ENCODE measurements around the gene PNPT1. TPM values are rescaled to one million over a fixed set of nuclear protein-coding genes. Genes with fewer than 3 reads are reported as not detected.

Gene PNPT1
- total and polyA plus RNA-seq, 10 of the 15 experiments (the other 5 are each of a cell fraction or from before 2014, with no cell fraction given): 34.2 to 67.7 (median 43.3) TPM

DNA sequence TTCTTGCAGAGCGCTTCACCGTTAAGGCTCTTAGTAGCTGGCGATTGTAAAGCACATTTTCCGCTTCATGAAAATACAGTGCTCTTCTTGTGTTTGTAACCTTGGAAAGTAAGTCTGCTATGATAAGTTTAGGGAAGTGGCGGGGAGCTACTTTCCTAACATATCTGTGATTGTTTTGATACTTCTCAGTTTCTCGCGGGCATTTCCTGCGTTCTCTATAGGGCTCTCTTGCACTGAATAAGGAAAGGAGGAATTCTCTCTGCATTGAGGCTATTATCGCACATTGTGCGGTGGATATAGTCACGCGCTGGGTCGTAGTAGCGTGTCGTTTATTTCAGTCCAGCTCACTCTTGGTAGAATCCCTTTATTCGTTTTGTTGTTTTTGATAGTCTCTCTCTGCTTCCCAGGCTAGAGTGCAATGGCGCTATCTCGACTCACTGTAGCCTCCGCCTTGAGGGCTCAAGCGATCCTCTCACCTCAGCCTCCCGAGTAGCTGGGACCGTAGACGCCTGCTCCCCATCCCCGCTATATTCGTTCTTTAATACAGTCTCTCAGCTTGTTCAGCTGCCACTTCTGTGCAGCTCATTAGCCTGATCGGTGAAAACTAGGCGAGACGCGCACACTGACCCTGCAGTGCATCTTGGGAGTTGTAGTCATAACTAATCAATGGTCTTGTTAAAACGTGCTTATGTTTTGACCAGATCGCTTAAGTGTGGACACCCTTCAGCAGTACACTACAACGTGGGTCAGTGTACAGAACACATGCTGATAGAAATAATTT lies 75.2 kb downstream of the PNPT1 start (continued):
- TF ChIP-seq PAX5 (IDR thresholded peaks at IDR 0.05; ENCODE audit: borderline replicate concordance, low read depth, low read length) (no peak), SMARCA5 (IDR thresholded peaks at IDR 0.05) (no peak; the same call in 1 of the 2 replicates), ZZZ3 (IDR thresholded peaks at IDR 0.05; ENCODE audit: control insufficient read depth, insufficient read length, low read depth) (no peak), SREBF2 (IDR thresholded peaks at IDR 0.05; ENCODE audit: low read length) (no peak), HDAC2 (IDR thresholded peaks at IDR 0.05) (no peak), KLF5 (IDR thresholded peaks at IDR 0.05; ENCODE audit: partially characterized antibody) (no peak), BRCA1 (IDR thresholded peaks at IDR 0.05; ENCODE audit: low read depth, low read length) (no peak), RB1 (IDR thresholded peaks at IDR 0.05; ENCODE audit: borderline replicate concordance) (no peak), STAT1 (conservative IDR thresholded peaks at IDR 0.05) (no peak), RFX5 (IDR thresholded peaks at IDR 0.05; ENCODE audit: low read depth, low read length) (no peak), MYB (IDR thresholded peaks at IDR 0.05; ENCODE audit: borderline replicate concordance, low read depth, low read length) (no peak), ZNF274 (IDR thresholded peaks at IDR 0.05; ENCODE audit: insufficient read depth, insufficient read length) (no peak), DPF2 (IDR thresholded peaks at IDR 0.05) (no peak), NR2F1 (conservative IDR thresholded peaks at IDR 0.05) (no peak), MEF2B (IDR thresholded peaks at IDR 0.05; ENCODE audit: partially characterized antibody, poor library complexity, severe bottlenecking) (no peak), CBX3 (IDR thresholded peaks at IDR 0.05; ENCODE audit: borderline replicate concordance, low read depth) (no peak)
- TF ChIP-seq, protein P1, sequence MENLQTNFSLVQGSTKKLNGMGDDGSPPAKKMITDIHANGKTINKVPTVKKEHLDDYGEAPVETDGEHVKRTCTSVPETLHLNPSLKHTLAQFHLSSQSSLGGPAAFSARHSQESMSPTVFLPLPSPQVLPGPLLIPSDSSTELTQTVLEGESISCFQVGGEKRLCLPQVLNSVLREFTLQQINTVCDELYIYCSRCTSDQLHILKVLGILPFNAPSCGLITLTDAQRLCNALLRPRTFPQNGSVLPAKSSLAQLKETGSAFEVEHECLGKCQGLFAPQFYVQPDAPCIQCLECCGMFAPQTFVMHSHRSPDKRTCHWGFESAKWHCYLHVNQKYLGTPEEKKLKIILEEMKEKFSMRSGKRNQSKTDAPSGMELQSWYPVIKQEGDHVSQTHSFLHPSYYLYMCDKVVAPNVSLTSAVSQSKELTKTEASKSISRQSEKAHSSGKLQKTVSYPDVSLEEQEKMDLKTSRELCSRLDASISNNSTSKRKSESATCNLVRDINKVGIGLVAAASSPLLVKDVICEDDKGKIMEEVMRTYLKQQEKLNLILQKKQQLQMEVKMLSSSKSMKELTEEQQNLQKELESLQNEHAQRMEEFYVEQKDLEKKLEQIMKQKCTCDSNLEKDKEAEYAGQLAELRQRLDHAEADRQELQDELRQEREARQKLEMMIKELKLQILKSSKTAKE (IDR thresholded peaks at IDR 0.05; ENCODE audit: low read depth, poor library complexity, severe bottlenecking): no peak
- TF ChIP-seq, protein P2, sequence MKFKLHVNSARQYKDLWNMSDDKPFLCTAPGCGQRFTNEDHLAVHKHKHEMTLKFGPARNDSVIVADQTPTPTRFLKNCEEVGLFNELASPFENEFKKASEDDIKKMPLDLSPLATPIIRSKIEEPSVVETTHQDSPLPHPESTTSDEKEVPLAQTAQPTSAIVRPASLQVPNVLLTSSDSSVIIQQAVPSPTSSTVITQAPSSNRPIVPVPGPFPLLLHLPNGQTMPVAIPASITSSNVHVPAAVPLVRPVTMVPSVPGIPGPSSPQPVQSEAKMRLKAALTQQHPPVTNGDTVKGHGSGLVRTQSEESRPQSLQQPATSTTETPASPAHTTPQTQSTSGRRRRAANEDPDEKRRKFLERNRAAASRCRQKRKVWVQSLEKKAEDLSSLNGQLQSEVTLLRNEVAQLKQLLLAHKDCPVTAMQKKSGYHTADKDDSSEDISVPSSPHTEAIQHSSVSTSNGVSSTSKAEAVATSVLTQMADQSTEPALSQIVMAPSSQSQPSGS (IDR thresholded peaks at IDR 0.05; ENCODE audit: low read length): no peak
- TF ChIP-seq, protein P3, sequence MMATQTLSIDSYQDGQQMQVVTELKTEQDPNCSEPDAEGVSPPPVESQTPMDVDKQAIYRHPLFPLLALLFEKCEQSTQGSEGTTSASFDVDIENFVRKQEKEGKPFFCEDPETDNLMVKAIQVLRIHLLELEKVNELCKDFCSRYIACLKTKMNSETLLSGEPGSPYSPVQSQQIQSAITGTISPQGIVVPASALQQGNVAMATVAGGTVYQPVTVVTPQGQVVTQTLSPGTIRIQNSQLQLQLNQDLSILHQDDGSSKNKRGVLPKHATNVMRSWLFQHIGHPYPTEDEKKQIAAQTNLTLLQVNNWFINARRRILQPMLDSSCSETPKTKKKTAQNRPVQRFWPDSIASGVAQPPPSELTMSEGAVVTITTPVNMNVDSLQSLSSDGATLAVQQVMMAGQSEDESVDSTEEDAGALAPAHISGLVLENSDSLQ (IDR thresholded peaks at IDR 0.05): no peak
- TF ChIP-seq, protein P4, sequence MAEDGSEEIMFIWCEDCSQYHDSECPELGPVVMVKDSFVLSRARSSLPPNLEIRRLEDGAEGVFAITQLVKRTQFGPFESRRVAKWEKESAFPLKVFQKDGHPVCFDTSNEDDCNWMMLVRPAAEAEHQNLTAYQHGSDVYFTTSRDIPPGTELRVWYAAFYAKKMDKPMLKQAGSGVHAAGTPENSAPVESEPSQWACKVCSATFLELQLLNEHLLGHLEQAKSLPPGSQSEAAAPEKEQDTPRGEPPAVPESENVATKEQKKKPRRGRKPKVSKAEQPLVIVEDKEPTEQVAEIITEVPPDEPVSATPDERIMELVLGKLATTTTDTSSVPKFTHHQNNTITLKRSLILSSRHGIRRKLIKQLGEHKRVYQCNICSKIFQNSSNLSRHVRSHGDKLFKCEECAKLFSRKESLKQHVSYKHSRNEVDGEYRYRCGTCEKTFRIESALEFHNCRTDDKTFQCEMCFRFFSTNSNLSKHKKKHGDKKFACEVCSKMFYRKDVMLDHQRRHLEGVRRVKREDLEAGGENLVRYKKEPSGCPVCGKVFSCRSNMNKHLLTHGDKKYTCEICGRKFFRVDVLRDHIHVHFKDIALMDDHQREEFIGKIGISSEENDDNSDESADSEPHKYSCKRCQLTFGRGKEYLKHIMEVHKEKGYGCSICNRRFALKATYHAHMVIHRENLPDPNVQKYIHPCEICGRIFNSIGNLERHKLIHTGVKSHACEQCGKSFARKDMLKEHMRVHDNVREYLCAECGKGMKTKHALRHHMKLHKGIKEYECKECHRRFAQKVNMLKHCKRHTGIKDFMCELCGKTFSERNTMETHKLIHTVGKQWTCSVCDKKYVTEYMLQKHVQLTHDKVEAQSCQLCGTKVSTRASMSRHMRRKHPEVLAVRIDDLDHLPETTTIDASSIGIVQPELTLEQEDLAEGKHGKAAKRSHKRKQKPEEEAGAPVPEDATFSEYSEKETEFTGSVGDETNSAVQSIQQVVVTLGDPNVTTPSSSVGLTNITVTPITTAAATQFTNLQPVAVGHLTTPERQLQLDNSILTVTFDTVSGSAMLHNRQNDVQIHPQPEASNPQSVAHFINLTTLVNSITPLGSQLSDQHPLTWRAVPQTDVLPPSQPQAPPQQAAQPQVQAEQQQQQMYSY (CRISPR knock-in tag; IDR thresholded peaks at IDR 0.05): no peak
- TF ChIP-seq, protein P5, sequence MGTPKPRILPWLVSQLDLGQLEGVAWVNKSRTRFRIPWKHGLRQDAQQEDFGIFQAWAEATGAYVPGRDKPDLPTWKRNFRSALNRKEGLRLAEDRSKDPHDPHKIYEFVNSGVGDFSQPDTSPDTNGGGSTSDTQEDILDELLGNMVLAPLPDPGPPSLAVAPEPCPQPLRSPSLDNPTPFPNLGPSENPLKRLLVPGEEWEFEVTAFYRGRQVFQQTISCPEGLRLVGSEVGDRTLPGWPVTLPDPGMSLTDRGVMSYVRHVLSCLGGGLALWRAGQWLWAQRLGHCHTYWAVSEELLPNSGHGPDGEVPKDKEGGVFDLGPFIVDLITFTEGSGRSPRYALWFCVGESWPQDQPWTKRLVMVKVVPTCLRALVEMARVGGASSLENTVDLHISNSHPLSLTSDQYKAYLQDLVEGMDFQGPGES (IDR thresholded peaks at IDR 0.05): no peak
